GM19395 (cell line): ENCODE results near the gene ARMC3.

Experiments
- ATAC-seq: cut with Tn5 transposase; IDR thresholded peaks from one replicate; pipeline ENCODE4 v1.9.1; 2021; ENCODE audit warnings: mild to moderate bottlenecking, moderate library complexity; ENCODE audit not compliant: unreplicated experiment

The ARMC3 gene

GRCh38 chr10:22990443-22990842, 62.6 kb downstream of the ARMC3 start:
- no peak for ATAC-seq

GRCh38 chr10:22992075-22992474, 64.2 kb downstream of the ARMC3 start:
- ATAC-seq, result no peak

DNA sequence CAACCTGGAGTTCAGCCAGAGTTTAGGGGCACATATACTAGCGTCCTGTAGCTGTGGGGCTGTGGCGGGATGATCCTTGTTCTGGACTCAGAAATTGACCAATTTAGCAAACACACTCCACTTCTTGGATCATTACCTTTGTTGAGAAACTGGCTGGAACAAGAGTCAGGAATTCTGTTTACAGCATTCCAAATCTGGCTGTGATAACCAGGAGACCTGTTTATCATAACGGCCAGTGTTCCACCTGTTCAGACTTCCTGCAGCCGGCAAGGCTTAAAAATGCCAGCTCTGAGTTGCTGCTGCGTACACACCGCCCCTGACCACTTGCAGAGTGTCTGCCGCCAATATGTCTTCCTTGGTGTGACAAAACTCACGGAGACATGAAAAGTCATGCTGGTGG, 64.8 kb downstream of the ARMC3 start:
- no peak for ATAC-seq

DNA sequence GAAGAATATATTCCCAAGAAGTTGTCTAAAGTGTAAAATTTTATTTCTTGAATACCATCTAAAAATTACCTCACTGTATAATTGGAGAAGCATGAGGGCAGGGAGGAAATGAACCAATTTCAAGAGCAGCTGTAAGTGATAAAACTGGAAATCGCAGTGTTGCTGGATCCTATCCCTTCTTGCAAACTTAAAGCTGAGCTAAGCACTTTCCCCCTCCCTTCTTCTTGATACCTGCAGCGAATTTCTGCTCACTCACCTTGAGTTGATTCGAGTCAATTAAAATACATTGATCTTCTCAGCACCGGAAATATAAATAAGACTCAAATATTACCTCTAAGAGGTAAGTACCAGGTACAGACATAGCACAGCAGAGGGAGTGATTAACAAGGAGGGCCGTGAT, 65.5 kb downstream of the ARMC3 start:
- no peak for ATAC-seq

- no peak for ATAC-seq
Observed at GRCh38 chr10:22997096-22997495, 69.2 kb downstream of the ARMC3 start.

DNA sequence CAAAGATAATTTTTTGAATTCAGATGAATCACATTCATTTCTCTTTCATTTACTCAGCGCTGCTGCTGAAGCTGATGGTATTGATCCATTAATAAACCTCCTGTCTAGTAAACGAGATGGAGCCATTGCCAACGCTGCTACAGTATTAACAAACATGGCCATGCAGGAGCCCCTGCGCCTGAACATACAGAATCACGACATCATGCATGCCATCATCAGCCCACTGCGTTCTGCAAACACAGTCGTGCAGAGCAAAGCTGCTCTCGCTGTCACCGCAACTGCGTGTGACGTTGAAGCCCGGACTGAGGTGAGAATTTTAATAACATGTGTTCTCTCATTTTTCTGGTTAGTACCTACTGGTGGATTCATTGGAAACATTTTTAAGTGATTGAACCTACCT, 70.2 kb downstream of the ARMC3 start:
- ATAC-seq, result no peak

DNA sequence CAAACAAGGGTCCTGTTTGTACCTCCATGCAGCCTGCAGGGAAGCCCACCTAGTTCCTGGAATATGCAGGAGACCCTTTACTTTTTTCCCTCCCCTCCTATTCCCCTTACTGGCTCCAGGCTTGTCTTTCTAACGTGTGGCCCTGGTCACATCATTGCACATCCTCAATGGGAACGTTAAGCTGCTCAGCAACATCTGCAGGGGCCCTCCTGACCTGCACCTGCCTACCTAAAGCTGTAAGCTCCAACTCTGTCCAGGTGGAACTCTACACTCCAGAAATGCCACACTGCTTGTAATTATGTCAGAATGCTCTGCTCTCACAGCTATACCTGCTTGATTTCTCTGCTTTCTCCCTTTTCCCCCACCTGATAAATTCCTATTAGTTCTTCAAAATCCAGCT, 72.1 kb downstream of the ARMC3 start:
- ATAC-seq, result no peak

- ATAC-seq, result no peak
Observed at GRCh38 chr10:23001901-23002516, 74.2 kb downstream of the ARMC3 start.

GRCh38 chr10:23005150-23005549, 77.3 kb downstream of the ARMC3 start:
- ATAC-seq, result no peak

DNA sequence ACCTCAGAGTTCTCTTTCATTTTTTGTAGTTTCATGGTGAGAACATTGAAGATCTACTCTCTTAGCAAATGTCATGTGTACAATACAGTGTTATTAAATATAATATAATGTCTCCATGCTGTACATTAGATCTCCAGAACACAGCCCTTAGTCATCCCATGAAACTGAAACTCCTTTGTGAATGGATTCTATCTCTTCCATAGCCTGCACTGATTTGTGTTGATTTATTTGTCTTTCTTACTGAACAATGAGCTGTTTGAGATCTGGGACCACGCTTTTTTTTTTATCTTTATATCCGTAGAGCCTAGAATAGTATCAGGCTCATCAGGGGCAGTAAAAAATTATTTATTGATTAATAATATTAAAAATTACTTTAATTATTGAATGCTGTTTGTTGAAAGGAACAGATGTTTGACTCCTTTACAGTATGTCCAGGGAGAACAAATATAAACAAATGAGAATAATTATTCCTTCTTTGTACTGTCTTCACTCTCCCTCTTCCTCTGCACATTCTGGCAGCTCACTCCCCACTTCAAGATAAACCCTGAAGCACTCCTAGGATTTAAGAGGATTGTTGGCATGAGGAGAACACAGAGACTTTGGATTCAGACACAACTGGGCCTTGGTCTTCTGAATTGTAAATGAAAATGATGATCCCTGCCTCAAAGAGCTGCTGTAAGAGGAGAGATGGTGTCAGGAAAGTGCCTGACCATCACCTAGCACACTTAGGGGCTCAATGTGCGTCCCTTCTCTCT, 85.9 kb downstream of the ARMC3 start:
- no peak for ATAC-seq

GRCh38 chr10:23015021-23015707, 87.3 kb downstream of the ARMC3 start:
- ATAC-seq, result peak; percentile 95

GRCh38 chr10:23016636-23017035, 88.8 kb downstream of the ARMC3 start:
- no peak for ATAC-seq

DNA sequence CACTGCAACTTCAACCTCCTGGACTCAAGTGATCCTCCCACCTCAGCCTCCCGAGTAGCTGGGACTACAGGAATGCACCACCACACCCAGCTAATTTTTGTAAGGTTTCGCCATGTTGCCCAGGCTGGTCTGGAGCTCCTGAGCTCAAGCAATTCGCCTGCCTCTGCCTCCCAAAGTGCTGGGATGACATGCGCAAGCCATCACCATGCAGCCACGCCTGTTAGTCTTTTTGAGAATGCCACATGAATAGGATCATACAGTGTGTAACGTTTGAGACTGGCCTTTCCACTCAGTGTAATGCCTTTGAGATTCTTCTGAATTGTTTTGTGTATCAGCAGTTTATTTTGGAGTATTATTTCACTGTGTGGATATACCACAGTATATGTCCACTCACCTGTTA, 91.8 kb downstream of the ARMC3 start:
- ATAC-seq, result no peak

DNA sequence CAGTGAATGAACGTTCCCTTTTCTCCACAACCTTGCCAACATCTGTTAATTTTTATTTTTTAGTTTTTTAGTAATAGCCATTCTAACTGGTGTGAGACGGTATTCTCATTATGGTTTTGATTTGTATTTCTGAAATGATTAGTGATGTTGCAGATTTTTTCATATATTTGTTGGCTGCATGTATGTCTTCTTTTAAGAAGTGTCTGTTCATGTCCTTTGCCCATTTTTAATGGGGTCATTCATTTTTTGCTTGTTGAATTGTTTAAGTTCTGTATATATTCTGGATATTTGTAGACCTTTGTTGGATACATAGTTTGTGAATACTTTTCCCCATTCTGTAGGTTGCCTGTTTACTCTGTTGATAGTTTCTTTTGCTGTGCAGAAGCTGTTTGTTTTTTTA, 93.6 kb downstream of the ARMC3 start:
- ATAC-seq, result no peak

GRCh38 chr10:23024002-23024401, 96.1 kb downstream of the ARMC3 start:
- ATAC-seq, result no peak

DNA sequence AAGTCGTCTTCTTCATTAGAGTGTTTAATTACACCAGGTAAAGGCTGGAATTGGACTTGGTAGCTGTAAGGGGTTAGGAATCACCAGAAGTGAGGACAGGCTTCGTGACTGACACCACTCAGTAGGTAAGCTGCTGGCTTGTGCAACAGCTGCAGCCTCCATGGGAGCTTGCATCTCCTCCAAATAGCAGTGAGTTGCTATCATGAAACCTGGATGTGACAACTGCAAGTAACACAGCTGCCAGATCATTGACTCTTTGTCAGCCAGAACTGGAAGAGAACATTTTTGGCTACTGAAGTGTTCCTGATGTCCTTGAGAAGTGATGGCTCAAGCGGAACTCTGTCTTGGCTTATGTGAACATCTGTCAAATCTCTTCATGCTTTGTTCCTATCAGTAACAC, 103.5 kb downstream of the ARMC3 start:
- no peak for ATAC-seq

DNA sequence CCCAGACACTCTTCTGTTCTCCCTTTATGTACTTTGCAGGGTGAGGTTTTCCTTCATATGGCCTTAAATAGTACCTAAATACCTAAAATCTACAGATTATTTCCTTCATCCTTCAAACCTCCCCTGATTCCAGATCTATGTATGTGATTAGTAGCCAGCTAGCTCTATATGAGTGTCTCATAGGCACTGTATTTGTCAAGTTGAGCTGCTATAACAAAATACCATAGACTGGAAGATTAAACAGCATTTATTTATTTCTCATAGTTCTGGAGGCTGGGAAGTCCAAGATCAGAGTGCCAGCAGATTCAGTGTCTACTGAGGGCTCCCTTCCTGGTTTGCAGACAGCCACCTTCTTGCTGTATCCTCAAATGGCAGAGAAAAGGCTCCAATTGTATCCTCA, 106.9 kb downstream of the ARMC3 start:
- ATAC-seq, result no peak

- no peak for ATAC-seq
Observed at GRCh38 chr10:23035569-23035968, 107.7 kb downstream of the ARMC3 start.

- ATAC-seq, result no peak
Observed at GRCh38 chr10:23037152-23037551, 109.3 kb downstream of the ARMC3 start.

GRCh38 chr10:23037561-23037960, 109.7 kb downstream of the ARMC3 start:
- no peak for ATAC-seq

DNA sequence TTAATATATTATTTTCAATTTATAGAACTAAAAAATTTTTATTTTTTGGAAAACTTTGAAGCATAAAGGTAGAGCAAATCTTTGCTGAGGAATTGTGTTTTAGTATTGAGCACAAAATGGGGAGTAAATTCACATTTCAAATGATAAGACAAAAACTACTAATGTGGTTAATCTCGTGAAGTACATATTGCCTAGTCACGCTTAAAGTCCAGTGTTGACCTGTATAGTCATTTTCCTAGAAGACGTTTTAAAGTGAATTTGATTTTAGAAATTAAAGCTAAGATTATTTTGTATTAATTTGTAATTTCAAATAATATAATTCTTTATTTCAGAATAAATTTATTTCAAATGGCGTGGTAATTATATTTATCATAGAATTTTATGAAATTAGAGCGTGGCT, 110.3 kb downstream of the ARMC3 start:
- ATAC-seq, result no peak

- no peak for ATAC-seq
Observed at GRCh38 chr10:23040002-23040401, 112.1 kb downstream of the ARMC3 start.
